GM12875 (cell line): ENCODE measurements around the gene C1QTNF7.

Source experiments
- H3K4me3 ChIP-seq: one replicate; pipeline ENCODE4 v1.5.1; 2011; ENCODE audit warnings: low read depth, low read length, control low read depth
- TF ChIP-seq, protein P1 (sequence below): IDR thresholded peaks from 2 replicates; pipeline ENCODE4 v1.5.1; 2011; ENCODE audit warnings: low read depth, mild to moderate bottlenecking, control low read depth, inconsistent platforms, low read length, moderate library complexity, borderline replicate concordance; ENCODE audit not compliant: insufficient read depth

The C1QTNF7 gene

DNA sequence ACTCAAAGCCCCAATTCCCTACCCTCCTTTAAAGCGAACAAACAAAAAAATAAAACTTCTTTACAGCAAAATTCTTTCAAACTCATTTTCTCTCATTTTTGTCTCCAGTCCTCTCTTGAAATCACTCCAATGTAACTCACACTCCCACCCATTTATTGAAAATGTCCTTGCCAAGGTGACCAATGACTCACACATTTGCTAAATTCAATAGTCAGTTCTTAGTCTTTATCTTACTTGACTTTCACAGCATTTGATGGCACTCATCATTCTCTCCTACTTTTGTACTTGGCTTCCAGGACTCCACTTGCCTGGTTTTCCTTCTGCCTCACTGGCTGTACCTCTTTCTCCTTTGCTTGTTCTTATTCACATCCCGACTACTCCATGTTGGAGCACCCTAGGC is 61.7 kb downstream of the C1QTNF7 start:
- TF ChIP-seq, protein P1, sequence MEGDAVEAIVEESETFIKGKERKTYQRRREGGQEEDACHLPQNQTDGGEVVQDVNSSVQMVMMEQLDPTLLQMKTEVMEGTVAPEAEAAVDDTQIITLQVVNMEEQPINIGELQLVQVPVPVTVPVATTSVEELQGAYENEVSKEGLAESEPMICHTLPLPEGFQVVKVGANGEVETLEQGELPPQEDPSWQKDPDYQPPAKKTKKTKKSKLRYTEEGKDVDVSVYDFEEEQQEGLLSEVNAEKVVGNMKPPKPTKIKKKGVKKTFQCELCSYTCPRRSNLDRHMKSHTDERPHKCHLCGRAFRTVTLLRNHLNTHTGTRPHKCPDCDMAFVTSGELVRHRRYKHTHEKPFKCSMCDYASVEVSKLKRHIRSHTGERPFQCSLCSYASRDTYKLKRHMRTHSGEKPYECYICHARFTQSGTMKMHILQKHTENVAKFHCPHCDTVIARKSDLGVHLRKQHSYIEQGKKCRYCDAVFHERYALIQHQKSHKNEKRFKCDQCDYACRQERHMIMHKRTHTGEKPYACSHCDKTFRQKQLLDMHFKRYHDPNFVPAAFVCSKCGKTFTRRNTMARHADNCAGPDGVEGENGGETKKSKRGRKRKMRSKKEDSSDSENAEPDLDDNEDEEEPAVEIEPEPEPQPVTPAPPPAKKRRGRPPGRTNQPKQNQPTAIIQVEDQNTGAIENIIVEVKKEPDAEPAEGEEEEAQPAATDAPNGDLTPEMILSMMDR: no peak
- no peak overlapping the region for H3K4me3 ChIP-seq

DNA sequence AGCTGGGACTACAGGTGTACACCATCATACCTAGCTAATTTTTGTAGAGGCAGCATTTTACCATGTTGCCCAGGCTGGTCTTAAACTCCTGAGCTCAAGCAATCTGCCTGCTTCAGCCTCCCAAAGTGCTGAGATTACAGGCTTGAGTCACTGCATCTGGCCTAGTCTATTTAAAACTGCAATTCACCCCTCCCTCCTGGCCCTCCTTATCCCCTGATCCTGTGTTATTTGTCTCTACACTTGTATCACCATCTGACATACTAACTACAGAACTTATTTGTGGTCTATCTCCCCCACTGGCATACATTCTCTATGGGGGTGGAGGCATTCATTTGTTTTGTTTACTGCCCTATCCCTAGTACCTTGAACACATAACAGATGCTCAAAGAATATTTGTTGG is 65.6 kb downstream of the C1QTNF7 start:
- H3K4me3 ChIP-seq: no peak overlapping the region
- TF ChIP-seq, protein P1: no peak

DNA sequence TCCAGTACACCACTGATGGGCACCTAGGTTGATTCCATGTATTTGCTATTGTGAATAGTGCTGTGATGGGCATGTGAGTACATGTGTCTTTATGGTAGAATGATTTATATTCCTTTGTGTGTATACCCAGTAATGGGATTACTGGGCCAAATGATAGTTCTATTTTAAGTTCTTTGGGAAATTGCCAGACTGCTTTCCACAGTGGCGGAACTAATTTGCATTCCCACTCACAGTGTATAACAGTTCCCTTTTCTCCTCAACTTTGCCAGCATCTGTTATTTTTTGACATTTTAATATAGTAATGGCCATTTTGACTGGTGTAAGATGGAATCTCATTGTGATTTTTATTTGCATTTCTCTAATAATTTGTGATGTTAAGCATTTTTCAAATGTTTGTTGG is 67.8 kb downstream of the C1QTNF7 start:
- TF ChIP-seq, protein P1: no peak
- no peak overlapping the region for H3K4me3 ChIP-seq
